ENCODE measurements around the gene BAD.

Gene BAD

DNA sequence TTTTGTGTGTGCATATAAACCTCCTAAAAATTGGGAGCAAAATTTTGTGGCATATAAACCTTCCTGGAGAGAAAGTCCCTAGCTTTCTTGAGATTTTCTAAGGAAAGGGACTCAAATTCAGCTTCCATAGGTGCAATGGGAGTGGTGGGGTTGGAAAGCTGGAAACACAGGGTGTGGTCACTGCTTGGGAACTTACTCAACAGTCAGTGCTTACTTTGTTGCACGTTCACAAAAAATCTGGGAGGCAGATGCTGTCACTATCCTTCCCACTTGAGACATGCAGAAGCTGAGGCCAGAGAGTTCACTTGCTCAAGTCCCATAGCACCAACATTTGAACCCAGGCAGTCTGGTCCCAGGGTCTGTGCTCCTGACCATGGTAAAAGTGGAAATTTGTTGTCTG lies 11.8 kb upstream of the BAD start:
- no peak for DNase-seq (ENCODE audit: low read depth)

DNA sequence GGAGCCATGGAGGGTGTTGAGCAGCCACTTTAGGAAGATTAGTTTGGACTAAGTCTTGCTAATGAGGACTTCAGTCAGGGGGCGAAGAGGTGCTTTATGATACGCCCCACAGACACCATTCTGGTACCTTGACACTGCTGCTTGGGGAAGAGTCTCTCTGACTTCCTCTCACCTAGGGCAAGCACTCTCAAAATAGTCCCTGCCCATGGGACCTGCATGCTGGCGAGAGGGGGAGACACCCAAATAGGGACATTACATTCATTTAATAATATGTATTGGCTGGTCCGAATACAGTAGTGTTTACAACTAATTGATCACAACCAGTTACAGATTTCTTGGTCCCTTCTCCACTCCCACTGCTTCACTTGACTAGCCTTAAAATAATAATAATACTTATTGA lies 11.3 kb upstream of the BAD start:
- DNase-seq (ENCODE audit: low read depth): no peak

DNA sequence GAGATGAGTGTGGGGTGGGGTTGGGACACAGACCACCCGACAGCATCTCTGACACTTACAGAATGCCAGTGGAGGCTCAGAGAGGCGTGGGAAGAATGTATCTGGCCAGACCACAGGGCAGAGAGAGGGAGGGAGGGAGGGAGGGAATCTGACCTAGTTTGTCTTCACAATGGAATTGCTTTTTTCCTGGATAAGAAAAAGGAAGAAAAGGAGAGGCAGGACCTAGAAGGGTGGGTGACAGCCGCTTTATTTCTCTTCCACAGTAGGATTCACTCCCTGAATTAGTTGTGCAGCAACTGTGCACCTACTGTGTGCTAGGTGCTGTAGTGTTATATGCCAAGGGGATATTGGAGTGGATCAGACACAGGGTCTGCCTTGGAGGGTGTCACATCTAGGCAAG lies 10.3 kb upstream of the BAD start:
- DNase-seq (ENCODE audit: low read depth): no peak

DNA sequence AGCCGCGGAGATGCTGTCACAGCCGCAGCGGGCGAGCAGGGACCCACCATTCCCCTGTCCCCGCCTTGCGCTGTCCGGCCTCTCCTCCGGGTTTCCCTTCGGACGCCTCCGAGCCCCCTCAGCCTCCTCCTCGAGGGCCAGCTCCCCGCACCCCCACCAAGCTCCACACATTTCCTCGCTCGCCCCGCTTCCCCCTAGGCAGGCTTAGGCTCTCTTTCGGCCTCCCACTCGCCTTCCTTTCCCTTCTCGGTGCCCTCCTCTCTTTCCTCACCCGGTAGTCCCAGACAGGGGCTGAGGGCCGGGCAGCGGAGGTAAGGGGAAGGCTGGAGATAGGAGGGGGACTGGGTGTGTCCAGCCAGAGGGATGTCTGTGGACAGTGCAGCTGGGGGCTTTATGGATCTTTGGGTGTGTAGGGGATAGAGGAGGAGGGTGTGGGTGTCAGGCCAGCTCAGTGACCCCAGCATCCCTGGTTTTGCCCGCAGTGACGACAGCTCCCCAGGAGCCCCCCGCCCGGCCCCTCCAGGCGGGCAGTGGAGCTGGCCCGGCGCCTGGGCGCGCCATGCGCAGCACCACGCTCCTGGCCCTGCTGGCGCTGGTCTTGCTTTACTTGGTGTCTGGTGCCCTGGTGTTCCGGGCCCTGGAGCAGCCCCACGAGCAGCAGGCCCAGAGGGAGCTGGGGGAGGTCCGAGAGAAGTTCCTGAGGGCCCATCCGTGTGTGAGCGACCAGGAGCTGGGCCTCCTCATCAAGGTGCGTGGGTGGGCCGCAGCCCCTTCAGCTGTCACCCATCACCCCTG lies 8.2 kb upstream of the BAD start:
- DNase-seq (ENCODE audit: low read depth): no peak

DNA sequence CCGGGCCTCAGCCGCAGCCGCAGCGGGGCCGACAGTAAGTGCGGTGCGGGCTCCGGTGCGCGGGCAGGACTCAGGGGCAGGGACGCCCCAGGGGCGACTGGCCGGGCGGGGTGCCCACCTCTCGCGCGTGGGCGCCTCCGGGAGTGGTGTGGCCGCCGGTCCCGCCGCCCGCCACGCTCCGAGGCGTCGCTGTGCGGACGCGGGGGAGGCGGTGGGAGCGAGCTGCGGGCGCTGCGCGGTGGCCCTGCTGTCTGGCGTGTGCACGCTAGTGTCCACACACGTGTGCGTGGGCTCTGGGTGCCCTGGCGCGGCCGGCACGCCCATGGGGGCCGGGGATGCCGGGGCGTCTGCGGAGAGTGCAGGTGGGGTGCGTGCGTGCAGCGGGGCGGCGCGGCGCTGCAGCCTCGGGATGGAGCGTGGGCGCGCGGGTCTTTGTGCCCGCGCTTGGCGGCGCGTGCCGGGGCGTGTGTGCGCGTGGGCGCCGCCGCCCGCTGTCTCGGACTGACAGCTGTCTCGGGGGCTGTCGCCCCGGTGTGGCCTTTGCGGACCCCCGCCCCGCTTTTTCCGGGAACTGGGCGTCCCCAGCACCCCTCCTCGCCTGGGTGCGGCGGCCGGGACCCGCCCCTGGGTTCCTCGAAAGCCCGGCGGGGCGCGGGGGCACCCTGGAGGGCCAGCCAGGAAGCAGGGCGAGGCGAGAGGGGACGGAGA lies 7.4 kb upstream of the BAD start:
- DNase-seq (ENCODE audit: low read depth): no peak

GRCh38 chr11:64291262-64291751 lies 6.8 kb upstream of the BAD start, which contains the start of gene KCNK4:
KCNK4 (plus strand) TSS chr11:64291302; CDS start chr11:64293019, 1,717 bp downstream.
- no peak for DNase-seq (ENCODE audit: low read depth)

- no peak for DNase-seq (ENCODE audit: low read depth)
Observed at GRCh38 chr11:64290352-64291261, 6.1 kb upstream of the BAD start.

- no peak for DNase-seq (ENCODE audit: low read depth)
Observed at GRCh38 chr11:64289002-64289564, 4.6 kb upstream of the BAD start.

- no peak for DNase-seq (ENCODE audit: low read depth)
Observed at GRCh38 chr11:64288353-64288750, 3.9 kb upstream of the BAD start.

DNA sequence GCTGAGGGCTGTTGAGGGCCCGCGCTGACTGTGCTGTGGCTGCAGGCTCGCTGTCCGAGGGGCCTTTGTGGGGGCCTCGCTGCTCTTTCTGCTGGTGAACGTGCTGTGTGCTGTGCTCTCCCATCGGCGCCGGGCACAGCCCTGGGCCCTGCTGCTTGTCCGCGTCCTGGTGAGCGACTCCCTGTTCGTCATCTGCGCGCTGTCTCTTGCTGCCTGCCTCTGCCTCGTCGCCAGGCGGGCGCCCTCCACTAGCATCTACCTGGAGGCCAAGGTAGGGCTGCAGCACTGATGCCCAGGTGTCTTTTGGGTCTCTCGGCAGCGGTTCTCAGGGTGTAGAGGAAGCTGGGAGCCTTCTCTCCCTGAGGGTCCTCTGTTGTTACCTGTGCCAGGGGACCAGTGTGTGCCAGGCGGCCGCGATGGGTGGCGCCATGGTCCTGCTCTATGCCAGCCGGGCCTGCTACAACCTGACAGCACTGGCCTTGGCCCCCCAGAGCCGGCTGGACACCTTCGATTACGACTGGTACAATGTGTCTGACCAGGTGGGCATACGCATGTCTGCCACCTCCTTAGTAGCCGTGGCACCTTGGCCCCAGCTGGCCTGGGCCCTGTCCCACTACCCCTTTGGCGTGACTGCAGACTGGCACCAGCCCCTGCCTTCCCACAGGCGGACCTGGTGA lies 3.3 kb upstream of the BAD start:
- DNase-seq (ENCODE audit: low read depth): no peak

- DNase-seq (ENCODE audit: low read depth): no peak
Observed at GRCh38 chr11:64286801-64287159, 2.3 kb upstream of the BAD start.

DNA sequence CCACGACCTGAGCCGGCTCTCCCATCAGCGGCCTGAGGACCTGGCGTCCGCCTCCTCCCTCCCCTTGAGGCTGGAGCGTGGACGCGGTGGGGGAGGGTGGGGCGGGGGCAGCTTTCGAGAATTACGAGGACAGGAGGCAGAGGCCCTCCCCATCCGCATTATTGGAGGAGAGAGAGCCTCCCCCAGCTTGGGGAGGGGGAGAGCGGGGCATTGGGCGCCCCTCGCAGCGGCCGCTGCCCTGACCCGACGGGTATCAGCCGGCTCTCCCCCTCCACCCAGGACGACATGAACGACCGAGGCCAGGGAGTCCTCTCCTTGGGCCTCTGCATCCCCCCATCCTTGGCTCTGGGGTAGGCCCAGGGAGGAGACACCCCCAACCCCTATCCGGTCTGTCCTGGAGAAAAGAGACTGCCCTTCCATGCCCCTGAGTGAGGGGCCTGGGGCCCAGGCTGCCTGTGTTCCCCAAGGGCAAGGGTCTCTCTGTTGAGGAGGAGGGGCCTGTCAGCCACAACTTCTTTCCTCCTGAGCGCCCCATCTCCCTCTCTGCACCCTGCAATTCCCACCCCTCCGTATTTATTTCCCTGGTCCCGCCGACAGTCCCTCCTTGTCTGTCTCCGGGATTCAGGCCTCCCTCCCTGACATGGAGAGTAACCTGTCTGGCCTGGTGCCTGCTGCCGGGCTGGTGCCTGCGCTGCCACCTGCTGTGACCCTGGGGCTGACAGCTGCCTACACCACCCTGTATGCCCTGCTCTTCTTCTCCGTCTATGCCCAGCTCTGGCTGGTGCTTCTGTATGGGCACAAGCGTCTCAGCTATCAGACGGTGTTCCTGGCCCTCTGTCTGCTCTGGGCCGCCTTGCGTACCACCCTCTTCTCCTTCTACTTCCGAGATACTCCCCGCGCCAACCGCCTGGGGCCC lies 1.7 kb upstream of the BAD start:
- no peak for DNase-seq (ENCODE audit: low read depth)

DNA sequence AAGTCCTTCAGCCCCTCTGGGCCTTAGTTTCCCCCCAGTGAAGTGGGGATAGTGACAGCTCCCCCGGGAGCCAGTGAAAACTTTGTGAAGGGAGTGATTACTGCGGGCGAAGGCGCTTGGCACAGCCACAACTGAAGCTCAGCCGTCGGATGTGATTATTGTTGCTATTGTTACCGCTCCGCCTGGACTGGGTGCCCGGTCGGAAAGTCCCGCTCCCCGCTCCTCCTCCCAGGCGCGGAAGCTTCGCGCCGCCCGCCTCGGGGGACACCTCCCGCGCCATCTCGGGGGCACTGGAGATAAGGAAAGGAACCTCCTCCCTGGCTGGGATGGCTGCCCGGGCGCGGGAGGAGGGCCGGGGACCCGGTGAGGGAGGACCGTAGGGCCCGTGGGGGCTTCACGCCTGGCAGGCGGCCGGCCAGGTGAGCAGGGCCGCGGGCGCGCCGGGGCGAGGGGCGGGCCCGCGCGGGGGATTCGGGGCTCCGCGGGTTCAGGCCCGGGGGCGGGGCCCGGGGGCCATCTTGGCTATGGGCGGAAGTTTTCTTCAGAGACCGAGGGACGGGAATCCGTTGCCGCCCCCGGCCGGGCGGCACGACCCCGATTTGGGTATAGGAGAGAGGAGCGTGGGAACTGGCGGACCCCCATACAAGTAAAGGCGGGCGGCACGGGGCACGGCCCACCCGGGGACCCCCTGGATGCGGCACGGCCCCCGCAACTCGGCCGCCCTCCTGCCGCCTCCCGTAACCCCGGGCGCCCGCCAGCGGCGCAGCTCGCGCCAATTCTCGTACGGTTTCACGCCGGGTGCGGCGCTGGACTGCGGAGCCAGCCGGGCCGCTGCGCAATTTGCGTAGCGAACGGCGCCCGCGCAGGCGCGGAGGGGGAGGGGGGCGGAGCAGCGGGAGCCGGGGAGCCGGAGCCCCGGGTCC lies 758 bp upstream of the BAD start, which contains the start of gene GPR137:
GPR137 (plus strand) TSS at position 887 of the 923 bp plus-strand sequence. CDS start 677 bp downstream, outside the sequence.
- peak; percentile 36 for DNase-seq (ENCODE audit: low read depth)

GRCh38 chr11:64283092-64283491 lies 1.4 kb downstream of the BAD start:
- no peak for DNase-seq (ENCODE audit: low read depth)

GRCh38 chr11:64281957-64282770 lies 2.3 kb downstream of the BAD start:
- no peak for DNase-seq (ENCODE audit: low read depth)

DNA sequence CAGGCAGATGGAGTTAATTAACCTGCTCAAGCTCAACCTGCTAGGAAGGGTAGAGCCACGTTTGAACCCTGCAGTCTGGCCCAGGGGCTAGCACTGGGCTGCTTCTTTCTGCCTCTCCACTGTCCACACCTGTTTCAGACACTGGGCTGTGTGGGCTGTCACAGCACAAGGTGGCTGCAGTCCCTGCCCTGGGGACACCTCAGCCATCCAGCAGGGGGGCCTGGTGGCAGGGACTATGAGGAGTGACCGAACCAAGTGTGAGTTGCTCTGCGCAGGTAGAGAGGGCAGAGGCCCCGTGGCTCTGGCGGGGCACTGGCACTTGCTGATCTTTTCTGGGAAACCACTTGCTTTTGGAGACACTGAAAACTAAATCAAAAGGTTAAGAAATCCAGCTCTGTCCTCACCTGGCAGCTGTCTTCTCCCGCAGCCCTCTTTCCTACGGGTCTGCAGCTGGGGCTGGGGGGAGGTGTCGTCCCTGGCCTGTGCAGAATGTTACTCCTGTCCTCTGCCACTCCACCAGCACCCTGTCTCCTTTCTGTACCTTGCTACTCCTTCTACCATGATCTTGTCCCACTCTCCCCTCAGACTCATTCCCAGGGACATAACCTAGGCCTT lies 5.8 kb downstream of the BAD start:
- no peak for DNase-seq (ENCODE audit: low read depth)

- no peak for DNase-seq (ENCODE audit: low read depth)
Observed at GRCh38 chr11:64276653-64277431, 7.6 kb downstream of the BAD start.
